Loucy (cell line): Measurements from ENCODE around the gene DIDO1.

Experiments used
- CTCF ChIP-seq: fragments of 200-600 bp; sonication (generic); conservative IDR thresholded peaks from 2 replicates; pipeline ENCODE4 v1.5.1; 2014; ENCODE audit warnings: mild to moderate bottlenecking, antibody characterized with exemption, low read length
- EZH2phosphoT487 ChIP-seq: fragments of 200-600 bp; IDR thresholded peaks from 2 replicates; pipeline ENCODE4 v1.6.1; 2018; ENCODE audit warnings: antibody characterized with exemption, mild to moderate bottlenecking, moderate library complexity, borderline replicate concordance

- TF ChIP-seq CTCF (no peak), EZH2phosphoT487 (no peak)
These were observed 72.2 kb downstream of the DIDO1 start for GRCh38 chr20:62854121-62854520.
